ENCODE results near the gene GZF1.

DNA sequence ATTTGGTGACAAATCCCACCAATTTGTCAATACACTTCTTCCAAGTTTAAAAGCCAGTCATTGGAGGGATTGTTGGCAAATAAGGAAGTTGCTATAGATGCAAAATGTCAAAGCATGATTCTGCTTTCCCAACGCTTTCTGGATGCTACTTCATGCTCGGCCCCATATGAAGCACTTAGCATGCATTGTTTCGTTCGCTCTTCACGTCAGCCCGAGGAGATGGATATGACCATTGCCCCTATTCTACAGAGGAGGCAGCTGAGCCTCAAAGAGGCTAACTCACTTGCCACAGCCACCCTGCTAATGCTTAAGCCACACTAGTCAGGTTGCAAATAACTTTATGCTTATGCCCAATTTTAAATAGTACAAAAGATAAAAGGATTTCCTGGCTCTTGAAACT is 14.2 kb upstream of the GZF1 start:
- TF ChIP-seq, protein P1, sequence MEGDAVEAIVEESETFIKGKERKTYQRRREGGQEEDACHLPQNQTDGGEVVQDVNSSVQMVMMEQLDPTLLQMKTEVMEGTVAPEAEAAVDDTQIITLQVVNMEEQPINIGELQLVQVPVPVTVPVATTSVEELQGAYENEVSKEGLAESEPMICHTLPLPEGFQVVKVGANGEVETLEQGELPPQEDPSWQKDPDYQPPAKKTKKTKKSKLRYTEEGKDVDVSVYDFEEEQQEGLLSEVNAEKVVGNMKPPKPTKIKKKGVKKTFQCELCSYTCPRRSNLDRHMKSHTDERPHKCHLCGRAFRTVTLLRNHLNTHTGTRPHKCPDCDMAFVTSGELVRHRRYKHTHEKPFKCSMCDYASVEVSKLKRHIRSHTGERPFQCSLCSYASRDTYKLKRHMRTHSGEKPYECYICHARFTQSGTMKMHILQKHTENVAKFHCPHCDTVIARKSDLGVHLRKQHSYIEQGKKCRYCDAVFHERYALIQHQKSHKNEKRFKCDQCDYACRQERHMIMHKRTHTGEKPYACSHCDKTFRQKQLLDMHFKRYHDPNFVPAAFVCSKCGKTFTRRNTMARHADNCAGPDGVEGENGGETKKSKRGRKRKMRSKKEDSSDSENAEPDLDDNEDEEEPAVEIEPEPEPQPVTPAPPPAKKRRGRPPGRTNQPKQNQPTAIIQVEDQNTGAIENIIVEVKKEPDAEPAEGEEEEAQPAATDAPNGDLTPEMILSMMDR (IDR thresholded peaks at IDR 0.05 in 4 of 5, conservative IDR thresholded peaks at IDR 0.05 in 1 of 5): no peak
- TF ChIP-seq POLR2A (IDR thresholded peaks at IDR 0.05): no peak
